BLaER1 (cell line): ENCODE results near the gene TSHZ3.

Experiments used
- H3K27ac ChIP-seq: shearing (Covaris generic); formaldehyde crosslinking; 2 replicates; pipeline ENCODE4 v1.8.1; 2022
- H3K27me3 ChIP-seq: shearing (Covaris generic); formaldehyde crosslinking; 2 replicates; pipeline ENCODE4 v1.8.1; 2022
- H3K36me3 ChIP-seq: shearing (Covaris generic); formaldehyde crosslinking; 2 replicates; pipeline ENCODE4 v1.8.1; 2022
- H3K4me1 ChIP-seq: shearing (Covaris generic); formaldehyde crosslinking; 2 replicates; pipeline ENCODE4 v1.8.1; 2022
- H3K4me2 ChIP-seq: shearing (Covaris generic); formaldehyde crosslinking; 2 replicates; pipeline ENCODE4 v1.8.1; 2022
- H3K4me3 ChIP-seq: shearing (Covaris generic); formaldehyde crosslinking; 2 replicates; pipeline ENCODE4 v1.8.1; 2022
- H3K9ac ChIP-seq: shearing (Covaris generic); formaldehyde crosslinking; 2 replicates; pipeline ENCODE4 v1.8.1; 2022
- H3K9me3 ChIP-seq: shearing (Covaris generic); formaldehyde crosslinking; 2 replicates; pipeline ENCODE4 v1.8.1; 2022
- H4K20me1 ChIP-seq: shearing (Covaris generic); formaldehyde crosslinking; 2 replicates; pipeline ENCODE4 v1.8.1; 2022
- Cebpa-rat ChIP-seq: shearing (Covaris generic); IDR thresholded peaks from 2 replicates; pipeline ENCODE4 v1.8.1; 2022

The TSHZ3 gene

DNA sequence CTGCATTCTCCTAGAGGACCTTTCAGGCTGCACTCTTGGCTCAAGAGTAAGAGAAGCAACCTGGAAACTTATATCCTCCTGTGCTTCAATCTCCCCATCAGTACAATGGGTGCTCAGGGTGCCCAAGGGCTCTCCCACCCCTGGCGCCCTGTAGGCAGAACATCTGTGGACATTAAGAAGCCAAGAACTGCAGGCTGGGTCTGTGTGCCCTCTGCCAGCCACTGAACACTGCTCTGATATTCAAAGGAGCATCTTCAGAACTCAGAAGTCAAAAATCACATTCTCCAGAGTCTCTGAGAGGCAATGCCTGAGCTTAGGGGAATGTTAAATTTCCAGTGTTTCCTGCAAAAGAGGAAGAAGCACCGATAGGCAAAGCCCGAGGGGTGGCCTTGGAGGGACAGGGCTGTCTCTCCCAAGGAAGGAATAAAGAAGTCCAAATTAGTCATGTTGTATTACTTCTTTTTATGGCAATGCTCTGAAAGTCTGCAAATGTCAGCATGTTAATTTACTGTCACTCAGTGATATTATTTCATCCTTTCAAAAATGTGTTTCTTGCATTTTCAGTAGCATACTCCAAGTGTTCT lies 88.1 kb downstream of the TSHZ3 start:
- Histone ChIP-seq H3K4me2 (peak overlapping the region; percentile 73), H3K27me3 (no peaks in the 10 kb centered on the region), H3K4me3 (no peak overlapping the region), H3K9ac (0 out of 2 replicates have a peak overlapping the region, but pooled peaks have one; percentile 4), H3K36me3 (no peaks in the 10 kb centered on the region), H3K9me3 (no peaks in the 10 kb centered on the region), H4K20me1 (no peaks in the 10 kb centered on the region), H3K27ac (no peak overlapping the region), H3K4me1 (peaks cover 50% of the 10 kb centered on the region)
- TF ChIP-seq Cebpa-rat: no peak

- H3K4me2 ChIP-seq: peak overlapping the region; percentile 73
- H3K27ac ChIP-seq: no peak overlapping the region
- no peak overlapping the region for H3K9ac ChIP-seq
- peaks cover 57% of the 10 kb centered on the region for H3K4me1 ChIP-seq
- H3K36me3 ChIP-seq: no peaks in the 10 kb centered on the region
- no peaks in the 10 kb centered on the region for H3K9me3 ChIP-seq
- H3K4me3 ChIP-seq: no peak overlapping the region
- TF ChIP-seq Cebpa-rat: no peak
- no peaks in the 10 kb centered on the region for H4K20me1 ChIP-seq
- H3K27me3 ChIP-seq: no peaks in the 10 kb centered on the region
Observed at GRCh38 chr19:31260171-31260933, 88.9 kb downstream of the TSHZ3 start.

- H4K20me1 ChIP-seq: no peaks in the 10 kb centered on the region
- H3K9me3 ChIP-seq: no peaks in the 10 kb centered on the region
- TF ChIP-seq Cebpa-rat: no peak
- no peak overlapping the region for H3K27ac ChIP-seq
- no peak overlapping the region for H3K9ac ChIP-seq
- no peaks in the 10 kb centered on the region for H3K36me3 ChIP-seq
- H3K4me2 ChIP-seq: peak overlapping the region; percentile 44
- H3K4me3 ChIP-seq: no peak overlapping the region
- no peaks in the 10 kb centered on the region for H3K27me3 ChIP-seq
- peaks cover 72% of the 10 kb centered on the region for H3K4me1 ChIP-seq
Observed at GRCh38 chr19:31258211-31259052, 90.8 kb downstream of the TSHZ3 start.

- H3K4me1 ChIP-seq: peaks cover 66% of the 10 kb centered on the region
- H3K9me3 ChIP-seq: no peaks in the 10 kb centered on the region
- TF ChIP-seq Cebpa-rat: no peak
- no peak overlapping the region for H3K27ac ChIP-seq
- no peak overlapping the region for H3K9ac ChIP-seq
- H4K20me1 ChIP-seq: no peaks in the 10 kb centered on the region
- H3K27me3 ChIP-seq: no peaks in the 10 kb centered on the region
- H3K36me3 ChIP-seq: no peaks in the 10 kb centered on the region
- no peak overlapping the region for H3K4me3 ChIP-seq
- H3K4me2 ChIP-seq: no peak overlapping the region
Observed at GRCh38 chr19:31257426-31258130, 91.7 kb downstream of the TSHZ3 start.

DNA sequence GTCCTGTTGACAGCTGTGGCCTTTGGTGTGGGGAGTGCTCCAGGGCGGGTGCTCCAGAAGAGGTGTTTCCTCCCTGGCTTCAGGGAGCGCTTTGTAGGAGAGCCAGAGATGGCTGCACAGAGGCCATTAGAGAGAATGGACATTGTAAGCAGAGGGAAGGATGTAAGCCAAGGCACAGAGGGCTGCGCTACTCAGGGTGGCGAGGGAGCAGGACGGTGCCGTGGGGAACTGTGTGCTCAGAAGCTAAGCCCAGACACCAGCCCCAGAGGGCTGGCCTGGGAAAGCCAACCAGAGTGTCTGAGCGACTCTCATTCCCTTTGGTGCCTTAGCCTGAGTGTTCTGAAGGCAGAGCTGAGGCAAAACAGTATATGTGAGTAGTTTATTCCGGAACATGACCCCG lies 92.2 kb downstream of the TSHZ3 start:
- Histone ChIP-seq H3K9ac (no peak overlapping the region), H4K20me1 (no peaks in the 10 kb centered on the region), H3K27ac (no peak overlapping the region), H3K36me3 (no peaks in the 10 kb centered on the region), H3K4me3 (no peak overlapping the region), H3K4me1 (peaks cover 68% of the 10 kb centered on the region), H3K9me3 (no peaks in the 10 kb centered on the region), H3K4me2 (peak overlapping the region; percentile 63; the same call in 1 of the 2 replicates), H3K27me3 (no peaks in the 10 kb centered on the region)
- no peak for TF ChIP-seq Cebpa-rat

GRCh38 chr19:31256593-31256960 lies 92.7 kb downstream of the TSHZ3 start:
- TF ChIP-seq Cebpa-rat: no peak
- no peaks in the 10 kb centered on the region for H4K20me1 ChIP-seq
- H3K9me3 ChIP-seq: no peaks in the 10 kb centered on the region
- peaks cover 67% of the 10 kb centered on the region for H3K4me1 ChIP-seq
- no peaks in the 10 kb centered on the region for H3K36me3 ChIP-seq
- peak overlapping the region; percentile 63 for H3K4me2 ChIP-seq
- no peak overlapping the region for H3K27ac ChIP-seq
- H3K9ac ChIP-seq: no peak overlapping the region
- no peaks in the 10 kb centered on the region for H3K27me3 ChIP-seq
- H3K4me3 ChIP-seq: no peak overlapping the region

DNA sequence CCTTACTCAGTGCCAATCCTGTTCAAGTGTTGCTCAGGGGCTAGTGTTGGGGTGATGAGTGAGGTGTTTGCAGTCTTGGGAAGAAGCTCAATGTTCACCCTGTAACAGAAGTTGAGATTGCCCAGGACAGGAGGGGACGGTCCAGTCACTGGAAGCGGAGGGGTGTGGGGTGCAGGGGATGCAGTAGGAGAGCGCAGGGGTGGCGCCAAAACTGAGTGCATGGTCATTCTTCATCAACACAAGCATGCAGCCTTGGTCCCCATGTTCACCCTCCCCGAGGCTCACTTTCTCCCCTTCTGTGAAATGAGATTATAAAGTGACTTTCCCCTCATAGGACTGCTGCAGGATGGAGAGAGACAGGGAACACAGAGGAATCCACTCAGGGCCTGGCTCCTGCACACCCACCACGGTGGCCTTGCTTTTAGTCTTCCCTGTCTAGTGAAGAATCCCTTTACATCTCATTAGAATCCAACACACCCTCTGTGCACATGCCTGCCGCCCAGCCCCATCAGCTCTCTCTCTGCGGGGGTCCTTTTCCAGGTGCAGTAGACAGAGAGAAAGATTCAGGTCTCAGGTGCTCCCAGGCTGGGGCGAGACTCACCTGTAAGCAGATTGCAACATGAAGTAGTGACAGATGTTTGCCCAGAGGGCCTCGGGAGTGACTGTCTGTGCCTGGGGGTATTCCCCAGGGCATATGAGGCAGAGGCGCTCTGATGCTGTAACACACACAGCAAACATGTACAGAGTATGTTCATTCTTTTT lies 93.2 kb downstream of the TSHZ3 start:
- H3K27ac ChIP-seq: no peak overlapping the region

DNA sequence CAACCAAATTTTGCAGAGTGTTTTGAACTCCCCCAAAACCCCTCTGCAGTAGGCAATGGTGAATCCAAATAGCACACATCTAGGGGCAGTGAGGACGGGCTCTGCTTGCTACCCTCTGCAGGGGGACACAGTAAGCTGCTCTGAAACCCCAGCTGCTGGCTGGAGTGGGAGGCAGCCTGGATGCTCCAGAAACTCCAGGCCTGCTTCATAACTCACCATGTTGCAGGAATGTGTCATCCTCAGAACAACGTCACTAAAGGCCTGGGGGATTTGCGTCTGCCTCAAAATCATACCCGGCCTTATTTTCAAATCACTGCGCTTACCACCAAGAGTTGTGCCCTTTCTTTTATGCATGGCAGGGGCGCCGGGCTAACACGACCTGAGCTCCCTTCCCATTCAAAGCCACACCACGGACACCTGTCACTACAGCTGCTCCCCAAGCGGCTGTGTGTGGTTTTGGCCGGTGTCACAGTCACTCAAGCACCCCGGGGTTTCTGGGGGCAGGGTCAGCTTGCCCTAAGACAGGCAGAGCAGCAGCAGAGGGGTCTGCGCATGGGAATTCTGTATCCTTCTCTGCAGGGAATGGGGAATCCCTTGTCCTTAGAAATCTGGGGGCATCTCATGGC lies 93.9 kb downstream of the TSHZ3 start:
- H3K4me1 ChIP-seq: peaks cover 56% of the 10 kb centered on the region
- peak overlapping the region; percentile 63 for H3K4me2 ChIP-seq
- no peak overlapping the region for H3K4me3 ChIP-seq
- H3K27ac ChIP-seq: no peak overlapping the region
- no peak for TF ChIP-seq Cebpa-rat
- H3K27me3 ChIP-seq: no peaks in the 10 kb centered on the region
- no peaks in the 10 kb centered on the region for H3K36me3 ChIP-seq
- H4K20me1 ChIP-seq: no peaks in the 10 kb centered on the region
- H3K9ac ChIP-seq: no peak overlapping the region
- no peaks in the 10 kb centered on the region for H3K9me3 ChIP-seq

More for the DNA sequence above, 93.2 kb downstream of the TSHZ3 start:
- H3K9ac ChIP-seq: no peak overlapping the region
- H3K9me3 ChIP-seq: no peaks in the 10 kb centered on the region
- H3K27me3 ChIP-seq: no peaks in the 10 kb centered on the region
- H3K36me3 ChIP-seq: no peaks in the 10 kb centered on the region
- no peaks in the 10 kb centered on the region for H4K20me1 ChIP-seq
- peaks cover 61% of the 10 kb centered on the region for H3K4me1 ChIP-seq
- no peak overlapping the region for H3K4me3 ChIP-seq
- no peak for TF ChIP-seq Cebpa-rat
- peak overlapping the region; percentile 63 for H3K4me2 ChIP-seq
